GM19043 (cell line): ENCODE measurements around the gene ANKDD1A.

Source experiments
- ATAC-seq: cut with Tn5 transposase; IDR thresholded peaks from one replicate; pipeline ENCODE4 v1.9.1; 2021; ENCODE audit warnings: low read depth; ENCODE audit not compliant: unreplicated experiment

The ANKDD1A gene

GRCh38 chr15:64959128-64959527 lies 47.4 kb downstream of the ANKDD1A start:
- ATAC-seq: no peak

- ATAC-seq: no peak
Observed at GRCh38 chr15:64960153-64960552, 48.5 kb downstream of the ANKDD1A start.

DNA sequence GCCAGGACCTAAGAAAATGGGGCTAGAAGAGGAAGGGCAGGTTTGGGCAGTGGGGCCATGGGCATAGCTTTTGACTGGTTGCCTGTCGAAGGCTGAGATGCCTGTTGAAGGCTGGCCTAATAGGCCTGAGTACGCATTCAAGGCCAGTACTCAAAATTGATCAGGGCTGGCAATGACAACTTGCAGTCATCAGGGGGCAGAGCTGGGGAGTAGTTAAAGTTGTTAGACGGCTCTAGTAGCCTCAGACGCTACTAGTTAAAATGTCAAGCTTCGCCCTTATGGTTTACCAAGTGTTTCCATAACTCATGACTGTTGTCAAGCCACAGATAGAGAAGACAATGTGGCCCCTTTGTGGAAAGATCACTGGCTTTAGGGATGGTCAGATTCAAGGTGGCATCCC lies 49.3 kb downstream of the ANKDD1A start:
- ATAC-seq: no peak

DNA sequence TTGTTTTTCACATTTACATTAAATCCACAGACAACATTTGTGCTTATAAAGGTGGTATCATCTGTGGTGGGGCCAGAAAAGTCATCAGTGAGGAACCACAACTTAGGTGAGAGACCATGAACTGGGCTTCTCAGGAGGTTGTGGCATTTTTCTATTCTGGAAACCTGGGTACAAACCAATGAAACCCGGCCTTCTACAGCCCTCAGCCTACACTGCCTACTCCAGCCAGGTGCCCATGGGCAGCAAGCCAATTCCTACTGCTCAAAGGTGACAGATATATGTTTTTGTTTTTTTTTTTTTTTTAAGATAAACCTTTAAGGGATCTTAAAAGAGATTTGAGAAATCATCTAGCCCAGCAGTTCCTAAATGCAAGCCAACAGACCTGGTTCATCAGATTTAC lies 57.7 kb downstream of the ANKDD1A start:
- ATAC-seq: no peak

DNA sequence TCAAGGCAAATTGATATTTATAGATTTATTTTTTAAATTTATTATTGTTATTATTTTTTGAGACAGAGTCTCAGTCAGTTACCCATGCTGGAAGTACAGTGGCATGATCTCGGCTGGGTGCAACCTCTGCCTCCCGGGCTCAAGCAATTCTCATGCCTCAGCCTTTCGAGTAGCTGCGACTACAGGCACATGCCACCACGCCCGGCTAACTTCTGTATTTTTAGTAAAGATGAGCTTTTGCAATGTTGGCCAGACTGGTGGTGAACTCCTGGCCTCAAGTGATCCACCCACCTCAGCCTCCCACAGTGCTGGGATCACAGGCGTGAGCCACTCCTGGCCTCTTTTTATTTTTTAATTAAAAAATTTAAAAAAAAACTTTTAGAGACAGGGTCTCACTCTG lies 59.0 kb downstream of the ANKDD1A start:
- no peak for ATAC-seq

DNA sequence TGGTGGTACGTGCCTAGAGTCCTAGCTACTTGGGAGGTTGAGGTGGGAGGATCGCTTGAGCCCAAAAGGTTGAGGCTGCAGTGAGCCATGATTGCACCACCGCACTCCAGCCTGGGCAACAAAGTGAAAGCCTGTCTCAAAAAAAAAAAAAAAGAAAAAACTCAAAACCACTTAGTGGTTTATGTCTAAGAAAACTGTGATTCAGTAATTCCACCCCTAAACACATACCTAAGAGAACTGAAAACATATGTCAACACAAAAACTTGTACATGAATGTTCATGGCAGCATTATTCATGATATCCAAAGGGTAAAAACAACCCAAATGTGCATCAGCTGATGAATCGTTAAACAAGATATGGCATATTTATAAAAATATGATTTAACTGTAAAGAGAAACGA lies 63.7 kb downstream of the ANKDD1A start:
- ATAC-seq: no peak

- no peak for ATAC-seq
Observed at GRCh38 chr15:64979252-64979710, 67.6 kb downstream of the ANKDD1A start.

DNA sequence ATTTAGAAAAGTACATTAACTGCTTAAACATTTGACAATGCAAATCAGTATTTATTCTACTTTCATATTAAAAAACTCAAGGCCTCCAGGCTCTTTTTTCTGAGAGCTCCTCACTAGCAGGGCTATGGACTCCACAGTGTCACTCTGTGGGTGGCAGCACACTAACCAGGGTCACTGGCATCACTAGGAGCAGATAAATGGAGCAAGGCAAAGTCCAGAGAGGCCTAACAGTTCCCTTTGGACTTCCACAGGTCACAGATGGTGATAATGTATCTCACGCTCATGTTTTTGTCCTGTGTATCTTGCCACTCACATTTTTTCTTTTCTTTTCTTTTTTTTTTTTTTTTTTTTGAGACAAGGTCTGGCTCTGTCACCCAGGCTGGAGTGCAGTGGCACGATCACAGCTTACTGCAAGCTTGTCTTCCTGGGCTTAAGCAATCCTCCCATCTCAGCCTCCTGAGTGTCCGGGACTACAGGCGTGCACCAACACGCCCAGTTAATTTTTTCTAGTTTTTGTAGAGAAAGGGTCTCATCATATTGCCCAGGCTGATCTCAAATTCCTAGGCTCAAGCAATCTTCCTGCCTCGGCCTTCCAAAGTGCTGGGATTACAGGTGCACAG lies 70.2 kb downstream of the ANKDD1A start:
- no peak for ATAC-seq

GRCh38 chr15:64982472-64982871 lies 70.8 kb downstream of the ANKDD1A start:
- ATAC-seq: no peak

DNA sequence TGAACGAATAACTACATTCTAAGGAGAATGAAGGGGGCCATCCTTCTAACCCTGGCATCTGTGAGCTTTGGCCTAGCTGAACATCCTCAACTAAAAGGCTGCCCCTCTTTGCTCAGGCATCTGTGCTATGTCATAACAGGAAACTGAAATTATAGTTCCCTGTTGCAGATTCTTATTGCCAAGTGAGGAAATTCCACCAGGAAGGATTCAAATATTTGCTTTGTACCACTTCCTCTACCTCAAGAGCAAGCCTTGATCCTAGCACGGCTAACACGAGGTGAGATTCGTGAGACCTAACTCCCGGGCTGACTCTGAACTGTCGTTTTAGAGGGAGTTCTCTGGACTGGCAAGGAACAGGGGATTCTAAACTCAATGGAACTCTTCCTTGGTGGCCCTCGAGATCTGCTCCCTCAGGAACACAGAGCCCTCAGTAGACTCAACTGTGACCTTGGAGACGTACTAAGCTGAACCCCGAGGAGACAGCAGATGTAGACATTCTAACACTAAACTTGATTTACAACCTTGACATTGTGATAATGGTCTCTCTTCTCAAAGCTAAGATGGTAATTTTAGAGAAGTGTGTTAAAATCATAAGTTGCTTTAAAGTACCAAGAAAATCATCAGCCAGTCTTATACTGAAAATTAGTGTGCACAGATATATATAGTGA lies 73.8 kb downstream of the ANKDD1A start:
- no peak for ATAC-seq

DNA sequence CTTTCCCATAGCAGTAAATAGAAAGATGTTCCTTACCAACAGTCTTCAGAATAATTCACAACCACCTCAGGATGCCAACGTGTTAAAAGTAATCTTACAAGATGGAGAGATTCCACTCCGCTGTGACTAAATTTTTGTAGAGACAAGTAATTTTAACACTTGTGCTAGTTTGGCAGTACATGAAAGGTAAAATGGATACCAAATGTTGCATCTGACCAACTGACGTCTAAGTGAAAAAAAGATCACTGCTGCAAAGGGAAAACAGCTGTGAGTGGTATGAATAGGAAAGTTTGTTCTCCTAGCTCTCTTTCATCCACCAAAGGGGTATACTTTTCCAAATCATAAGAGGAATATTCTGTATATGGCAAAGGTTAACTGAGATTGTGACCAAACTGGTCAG lies 75.4 kb downstream of the ANKDD1A start:
- no peak for ATAC-seq

- peak; percentile 95 for ATAC-seq
Observed at GRCh38 chr15:64989416-64990167, 77.9 kb downstream of the ANKDD1A start, which contains the start of gene SPG21. Gene SPG21, minus strand, starts transcription at chr15:64989914. Its CDS starts 6,345 bp downstream, at chr15:64983569.

- no peak for ATAC-seq
Observed at GRCh38 chr15:64990168-64990470, 78.4 kb downstream of the ANKDD1A start.

GRCh38 chr15:64991536-64992135 lies 79.9 kb downstream of the ANKDD1A start:
- ATAC-seq: no peak

DNA sequence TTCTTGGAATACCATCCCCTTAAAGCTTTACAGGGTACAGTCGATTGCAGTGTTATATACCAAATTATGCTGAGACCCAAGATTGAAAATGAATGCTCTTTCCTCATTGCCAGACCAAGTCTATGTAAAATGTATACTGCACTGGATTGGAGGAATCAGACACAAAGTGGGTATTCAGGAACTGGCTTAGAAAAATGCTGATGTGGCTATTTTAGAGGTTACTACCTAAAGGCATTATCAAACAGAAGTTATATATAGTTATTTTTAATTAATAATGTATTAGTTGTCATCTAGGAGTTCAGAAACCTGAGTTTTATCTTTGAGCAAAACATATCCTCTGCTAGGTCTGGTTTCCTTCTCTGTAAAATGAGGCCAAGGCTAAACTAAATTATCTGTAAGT lies 81.6 kb downstream of the ANKDD1A start:
- no peak for ATAC-seq

- ATAC-seq: no peak
Observed at GRCh38 chr15:64997066-64997465, 85.4 kb downstream of the ANKDD1A start.

DNA sequence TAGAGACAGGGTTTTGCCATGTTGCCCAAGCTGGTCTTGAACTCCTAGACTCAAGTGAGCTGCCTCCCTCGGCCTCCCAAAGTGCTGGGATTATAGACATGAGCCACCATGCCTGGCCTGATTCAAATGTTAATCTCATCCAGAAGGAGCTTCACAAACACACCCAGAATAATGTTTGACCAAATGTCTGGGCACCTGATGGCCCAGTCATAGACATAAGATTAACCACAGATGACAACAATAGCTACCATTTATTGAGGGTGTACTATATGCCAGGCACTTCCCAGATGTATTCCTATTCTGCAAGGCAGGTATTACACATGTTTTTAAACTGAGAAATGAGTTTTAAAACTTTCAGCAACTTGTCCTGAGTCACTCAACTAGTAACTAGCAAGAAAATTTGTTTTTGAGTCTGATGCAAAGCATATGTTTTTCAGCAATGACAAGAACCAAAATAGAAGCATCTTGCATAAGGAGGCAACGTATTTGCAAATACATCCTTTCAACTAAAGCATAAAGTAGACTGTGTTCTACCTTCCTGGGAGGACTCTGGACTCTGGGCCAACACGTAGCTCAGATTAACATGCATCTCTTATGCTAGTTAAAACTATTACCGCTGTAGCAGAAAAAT lies 86.2 kb downstream of the ANKDD1A start:
- no peak for ATAC-seq

GRCh38 chr15:65004993-65005392 lies 93.3 kb downstream of the ANKDD1A start:
- ATAC-seq: no peak

- ATAC-seq: no peak
Observed at GRCh38 chr15:65006876-65007275, 95.2 kb downstream of the ANKDD1A start.
